ENCODE data around the gene CADM2.
"Not testable (repeated sequence)": the region's sequence is repeated elsewhere in the genome, so short reads cannot be mapped to it uniquely, and the experiment has no call there.

The CADM2 gene

GRCh38 chr3:85672761-85673160 lies 714.0 kb downstream of the CADM2 start:
- no peak for DNase-seq (ENCODE audit: low spot score)

DNA sequence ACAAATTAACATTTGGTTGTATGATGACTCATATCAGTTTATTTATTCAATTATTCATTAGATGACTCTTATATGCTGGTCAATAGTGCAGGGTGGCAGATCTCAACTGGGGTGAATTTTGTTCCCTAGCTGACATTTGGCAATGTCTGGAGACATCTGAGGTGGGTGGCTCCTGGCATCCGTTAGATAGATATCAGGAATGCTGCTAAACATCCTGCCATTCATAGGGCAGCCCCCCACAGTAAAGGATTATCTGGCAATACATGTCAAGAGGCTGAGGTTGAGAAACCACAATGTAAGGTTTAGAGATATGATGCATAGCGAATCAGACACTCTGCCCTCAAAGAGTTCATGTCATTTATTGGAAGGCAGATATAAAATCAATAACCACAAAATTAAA lies 719.9 kb downstream of the CADM2 start:
- no peak for DNase-seq (ENCODE audit: low spot score)

GRCh38 chr3:85681906-85682305 lies 723.1 kb downstream of the CADM2 start:
- no peak for DNase-seq (ENCODE audit: low spot score)

- no peak for DNase-seq (ENCODE audit: low spot score)
Measured at GRCh38 chr3:85691196-85691595, 732.4 kb downstream of the CADM2 start.

DNA sequence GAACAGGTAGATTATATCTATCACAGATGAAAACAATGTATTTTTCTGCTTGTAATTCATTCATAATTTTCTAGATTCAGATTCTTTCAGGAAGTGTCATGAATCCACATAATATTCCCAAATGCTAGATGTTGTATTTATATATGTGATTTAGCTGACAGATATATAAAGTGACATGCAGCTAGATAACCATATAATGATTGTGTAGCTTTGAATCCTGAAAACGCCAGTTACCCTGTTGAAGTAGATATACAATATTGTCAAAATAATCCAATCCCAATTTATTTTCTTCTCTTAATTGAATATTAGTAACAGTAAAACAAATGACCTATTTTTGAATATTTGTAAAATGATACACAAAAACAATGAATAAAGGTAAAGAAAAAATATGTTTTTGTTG lies 738.4 kb downstream of the CADM2 start:
- no peak for DNase-seq (ENCODE audit: low spot score)

- no peak for DNase-seq (ENCODE audit: low spot score)
Measured at GRCh38 chr3:85706130-85706529, 747.3 kb downstream of the CADM2 start.

GRCh38 chr3:85708325-85708724 lies 749.5 kb downstream of the CADM2 start:
- not testable (repeated sequence) for DNase-seq (ENCODE audit: low spot score)

DNA sequence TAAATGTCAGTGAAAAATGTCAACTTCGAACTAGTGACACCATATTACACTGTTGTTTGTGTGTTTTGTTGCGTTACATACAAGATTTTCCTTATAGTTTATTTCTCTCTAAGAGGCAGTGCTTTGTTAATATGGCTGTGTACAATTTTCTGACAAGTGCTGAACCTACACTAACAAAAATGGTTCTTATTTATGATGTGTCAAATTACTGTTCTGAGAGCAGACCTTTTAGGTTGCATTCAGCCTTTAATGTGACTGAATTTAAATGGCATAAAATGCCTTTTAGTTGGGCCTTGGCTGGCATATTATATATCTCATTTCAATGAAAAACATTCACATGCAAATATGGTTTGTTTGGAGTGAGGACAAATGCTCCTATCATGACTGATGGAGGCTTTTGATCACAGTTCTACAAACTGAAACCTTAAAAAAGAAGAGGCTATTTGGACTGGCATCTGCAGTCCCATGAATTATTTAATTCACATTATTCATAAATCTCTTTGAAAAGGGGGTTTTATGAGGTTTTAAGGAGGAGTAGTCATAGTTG lies 750.6 kb downstream of the CADM2 start:
- DNase-seq (ENCODE audit: low spot score) = no peak

DNA sequence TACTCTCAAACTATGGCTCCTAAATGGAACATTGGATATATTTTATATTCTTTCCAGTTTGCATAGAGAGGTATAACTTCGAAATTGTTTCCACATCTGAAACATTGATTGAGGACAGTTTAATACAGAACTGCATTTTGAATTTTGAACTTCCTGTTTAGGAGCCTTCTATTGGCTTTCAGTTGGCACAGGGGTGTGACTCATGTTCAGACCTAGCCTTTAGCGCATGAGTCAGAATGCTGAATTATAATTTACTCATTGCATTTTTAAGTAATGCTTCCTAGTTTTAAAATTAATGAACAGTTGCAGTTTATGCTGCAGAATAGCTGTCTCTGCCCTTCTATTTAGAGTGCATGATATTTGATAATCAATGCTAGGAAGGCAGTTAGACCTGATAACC lies 751.7 kb downstream of the CADM2 start:
- no peak for DNase-seq (ENCODE audit: low spot score)

GRCh38 chr3:85721409-85722145 lies 762.8 kb downstream of the CADM2 start:
- DNase-seq (ENCODE audit: low spot score) = no peak

DNA sequence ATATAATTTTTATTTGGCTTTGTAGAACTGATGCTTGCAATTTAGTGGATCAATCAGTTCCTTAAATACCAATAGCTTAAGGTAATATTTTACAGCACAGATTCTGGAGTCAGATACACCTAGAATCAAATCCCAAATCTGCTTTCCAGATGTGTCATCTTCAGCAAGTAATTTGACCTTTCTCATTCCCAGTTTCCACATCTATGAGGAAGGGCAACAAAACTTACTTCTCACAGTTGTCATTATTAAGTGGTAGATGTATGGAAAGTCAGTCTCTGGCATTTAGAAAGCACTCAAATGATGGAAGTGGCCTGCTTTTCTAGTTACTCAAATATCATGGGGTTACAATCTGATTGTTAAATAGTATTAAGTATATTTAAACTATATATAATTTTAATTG lies 767.0 kb downstream of the CADM2 start:
- DNase-seq (ENCODE audit: low spot score) = no peak

- no peak for DNase-seq (ENCODE audit: low spot score)
Measured at GRCh38 chr3:85726241-85726640, 767.5 kb downstream of the CADM2 start.

GRCh38 chr3:85737846-85738245 lies 779.1 kb downstream of the CADM2 start:
- DNase-seq (ENCODE audit: low spot score) = no peak

GRCh38 chr3:85740561-85740960 lies 781.8 kb downstream of the CADM2 start:
- DNase-seq (ENCODE audit: low spot score) = no peak

GRCh38 chr3:85758442-85758841 lies 799.7 kb downstream of the CADM2 start:
- DNase-seq (ENCODE audit: low spot score) = no peak

- no peak for DNase-seq (ENCODE audit: low spot score)
Measured at GRCh38 chr3:85760342-85760741, 801.6 kb downstream of the CADM2 start.

DNA sequence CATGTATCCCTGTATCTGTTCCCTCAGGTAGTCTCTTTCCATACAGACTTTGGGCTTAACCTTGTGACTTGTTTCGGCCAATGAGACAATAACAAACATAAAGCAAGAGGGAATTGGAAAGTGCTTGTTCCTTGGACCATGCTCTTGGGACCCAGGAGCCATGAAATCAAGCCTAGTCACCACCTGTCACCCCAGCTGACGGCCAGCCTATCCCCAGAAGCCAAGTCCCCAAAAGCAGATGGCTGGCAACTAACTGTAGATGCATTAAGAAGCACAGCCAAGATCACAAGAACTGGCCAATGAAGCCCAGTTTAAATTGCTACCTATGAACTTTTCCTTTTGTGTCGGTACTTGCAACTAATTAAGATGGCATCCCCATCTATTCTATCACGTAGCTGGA lies 822.0 kb downstream of the CADM2 start:
- no peak for DNase-seq (ENCODE audit: low spot score)

- DNase-seq (ENCODE audit: low spot score) = no peak
Measured at GRCh38 chr3:85781806-85782205, 823.0 kb downstream of the CADM2 start.

DNA sequence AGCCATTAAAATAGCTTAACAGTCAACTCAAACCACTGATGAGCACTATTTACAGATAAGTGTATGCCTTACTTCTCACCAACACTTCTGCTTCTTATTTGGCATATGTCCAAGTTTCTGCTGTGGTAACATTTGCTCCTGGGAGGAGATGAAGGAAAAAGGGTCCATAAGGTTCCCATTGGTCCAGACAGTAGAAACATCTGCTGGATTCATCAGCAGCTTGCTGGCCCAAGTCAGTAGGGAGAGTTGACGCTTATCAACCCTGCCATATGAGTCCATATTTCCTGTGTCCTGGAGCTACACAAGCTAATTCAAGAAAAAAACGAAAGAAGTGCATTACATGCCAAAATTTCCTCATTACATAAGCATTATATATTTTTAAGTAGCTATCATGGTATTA lies 824.5 kb downstream of the CADM2 start:
- DNase-seq (ENCODE audit: low spot score) = no peak

- no peak for DNase-seq (ENCODE audit: low spot score)
Measured at GRCh38 chr3:85785766-85786165, 827.0 kb downstream of the CADM2 start.

GRCh38 chr3:85790445-85791030 lies 831.7 kb downstream of the CADM2 start:
- no peak for DNase-seq (ENCODE audit: low spot score)

GRCh38 chr3:85796140-85796539 lies 837.4 kb downstream of the CADM2 start:
- DNase-seq (ENCODE audit: low spot score) = no peak

DNA sequence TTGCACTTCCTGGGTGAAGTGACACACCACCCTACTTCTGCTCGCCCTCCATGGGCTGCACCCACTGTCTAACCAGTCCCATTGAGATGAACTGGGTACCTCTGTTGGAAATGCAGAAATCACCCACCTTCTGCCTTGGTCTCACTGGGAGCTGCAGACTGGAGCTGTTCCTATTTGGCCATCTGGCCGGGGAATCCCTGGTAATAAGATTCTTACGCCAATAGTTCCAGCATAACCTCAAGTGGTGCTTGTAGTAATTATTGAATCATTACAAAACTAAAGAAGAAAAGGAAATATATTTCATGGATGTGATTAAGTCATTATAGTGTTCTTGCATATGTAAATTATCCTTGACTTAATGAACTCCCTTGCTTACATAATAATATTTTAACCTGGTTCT lies 841.9 kb downstream of the CADM2 start:
- no peak for DNase-seq (ENCODE audit: low spot score)

GRCh38 chr3:85801955-85802354 lies 843.2 kb downstream of the CADM2 start:
- no peak for DNase-seq (ENCODE audit: low spot score)

All from ecto neural progenitor cell (in vitro differentiated cells).